Right ventricle myocardium inferior (tissue), 1 donor: ENCODE measurements around the gene TTC7B. TPM values are rescaled to one million over a fixed set of nuclear protein-coding genes. Genes with fewer than 3 reads are reported as not detected.
"Not testable (repeated sequence)": the region's sequence is repeated elsewhere in the genome, so short reads cannot be mapped to it uniquely, and the experiment has no call there.

Source experiments
- ATAC-seq: fragments of 200-7000 bp; cut with Tn5 transposase; one replicate; pipeline ENCODE4 v1.9.1; 2020; ENCODE audit warnings: mild to moderate bottlenecking, moderate library complexity
- DNase-seq: peaks from one replicate; pipeline ENCODE4 v3.0.0; 2021; ENCODE audit errors: missing footprints
- intact Hi-C: fragments of 100-400 bp; cut with DNase I; formaldehyde crosslinking; loops from one replicate; pipeline ENCODE4 v1.11.0; 2022
- total RNA-seq: library from RNA; stranded (reverse); fragmentation: NEBNext Ultra II Directional; extraction: Animal tissue kit (Norgen Biotek cat#: 25700); gene quantifications from one replicate; pipeline ENCODE4 v1.2.1, GENCODE V29; 2021
- donor health status: DM: no; HTN: yes; CAD: no; lungs with severe emphysema.

Gene TTC7B
- total RNA-seq, 1 donor from 2014 or later: 67.5 TPM

DNA sequence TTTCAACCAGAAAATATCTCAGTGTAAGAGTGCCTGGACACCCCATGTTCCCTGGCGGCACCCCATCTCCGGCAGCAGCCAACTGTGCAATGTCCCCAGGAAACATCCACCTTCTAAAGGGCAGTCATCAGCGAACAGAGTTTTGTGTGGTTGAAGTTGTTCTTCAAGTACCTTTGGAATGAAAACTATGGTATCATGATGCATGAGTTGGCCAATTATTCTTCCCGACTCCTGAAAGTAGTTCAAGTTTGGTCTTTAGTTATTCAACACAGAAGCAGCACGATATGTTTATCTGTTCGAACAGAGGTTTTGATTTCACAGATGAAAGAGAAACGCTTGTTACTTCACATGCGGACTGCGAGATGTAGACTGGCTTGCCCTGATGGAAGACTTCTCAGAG, 21.1 kb upstream of the TTC7B start:
- ATAC-seq (no peak), DNase-seq (no peak)
- intact Hi-C loops: no loop called here

DNA sequence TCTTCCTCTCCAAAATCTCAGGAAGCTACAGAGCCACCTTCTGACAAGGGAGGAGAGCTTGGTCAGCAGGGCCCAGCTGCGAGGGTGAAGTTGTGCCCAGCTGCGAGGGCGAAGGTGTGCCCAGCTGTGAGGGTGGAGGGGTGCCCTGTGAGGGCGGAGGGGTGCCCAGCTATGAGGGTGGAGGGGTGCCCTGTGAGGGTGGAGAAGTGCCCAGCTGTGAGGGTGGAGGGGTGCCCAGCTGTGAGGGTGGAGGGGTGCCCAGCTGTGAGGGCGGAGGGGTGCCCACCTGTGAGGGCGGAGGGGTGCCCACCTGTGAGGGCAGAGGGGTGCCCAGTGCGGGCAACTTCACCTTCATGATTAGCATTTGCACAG, 20.4 kb upstream of the TTC7B start:
- DNase-seq (no peak), ATAC-seq (no peak)
- intact Hi-C loops: no loop called here

DNA sequence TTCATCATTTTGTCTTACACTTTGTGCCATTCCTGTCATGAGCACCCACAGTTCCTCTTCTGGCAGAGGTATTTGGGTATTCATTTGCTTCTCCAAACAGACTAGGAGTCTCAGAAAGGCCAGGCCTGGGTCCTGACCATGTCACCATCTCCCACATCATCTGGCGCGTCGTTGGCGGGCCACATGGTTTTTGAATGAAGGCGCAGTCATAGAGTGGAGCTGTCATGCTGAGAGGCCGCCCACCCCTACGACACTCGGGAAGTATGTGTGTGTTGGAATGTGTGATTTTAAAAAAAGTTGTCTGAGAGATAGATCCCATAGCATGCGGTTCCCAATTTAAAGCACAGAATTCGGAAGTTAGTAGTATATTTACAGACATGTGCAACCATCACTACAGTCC, 15.6 kb upstream of the TTC7B start:
- intact Hi-C loops: no loop called here
- DNase-seq (no peak), ATAC-seq (no peak)

DNA sequence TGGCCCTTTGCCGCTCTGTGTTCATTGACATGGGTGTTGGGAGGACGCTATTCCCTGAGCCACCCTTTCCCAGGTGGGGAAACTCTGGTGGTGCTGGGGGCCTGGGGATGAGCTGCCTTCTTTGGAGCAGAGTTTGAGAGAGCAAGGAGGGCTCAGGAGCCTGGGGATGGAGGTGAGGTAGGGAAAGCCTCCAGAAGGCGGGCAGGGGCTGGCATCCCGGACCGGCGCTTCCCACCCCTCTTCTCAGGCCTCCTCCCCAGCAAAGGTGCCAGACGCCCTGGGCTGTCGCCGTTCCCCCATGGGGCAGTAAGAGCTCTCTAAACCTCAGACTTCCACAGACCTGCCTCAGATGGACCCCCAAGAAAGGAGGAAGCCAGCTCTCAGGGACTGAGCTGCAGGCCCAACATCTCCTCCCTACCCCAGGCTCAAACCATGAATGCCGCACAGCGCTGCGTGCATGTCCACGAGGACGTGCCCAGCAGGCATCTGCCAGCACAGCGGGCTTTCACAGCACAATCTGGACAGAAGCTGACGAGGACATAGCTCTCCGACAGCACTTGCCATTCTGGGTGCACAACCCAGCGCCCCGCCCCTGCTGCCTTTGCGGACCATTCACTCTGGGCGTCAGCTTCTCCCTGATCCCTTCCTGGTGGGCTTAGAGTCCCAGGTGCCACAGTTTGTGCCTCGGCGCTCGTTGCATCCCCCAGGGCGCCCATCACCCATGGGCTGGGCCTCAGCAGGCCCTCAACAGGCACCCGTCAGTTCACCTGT, 14.9 kb upstream of the TTC7B start:
- DNase-seq (no peak), ATAC-seq (no peak)
- intact Hi-C loops: no loop called here

DNA sequence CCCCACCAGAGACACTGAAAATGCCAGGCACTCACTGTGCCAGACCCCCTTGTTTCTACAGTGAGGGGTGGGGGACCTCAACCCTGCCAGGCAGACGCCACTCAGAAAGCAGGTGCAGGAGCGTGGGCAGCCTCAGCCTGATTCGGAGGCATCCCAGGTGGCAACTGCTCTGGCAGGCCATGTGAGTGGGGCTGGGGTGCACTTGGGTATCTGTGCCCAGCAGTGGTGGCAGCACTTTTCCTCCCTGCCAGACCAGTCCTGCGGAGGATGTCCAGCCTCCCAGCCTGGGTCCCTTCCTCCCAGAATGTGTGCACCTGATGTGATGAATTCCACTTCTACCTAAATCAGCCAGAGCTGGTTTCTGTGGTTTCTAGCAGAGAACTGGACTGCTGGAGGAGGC, 13.4 kb upstream of the TTC7B start:
- ATAC-seq (no peak), DNase-seq (no peak)
- intact Hi-C loops: no loop called here

DNA sequence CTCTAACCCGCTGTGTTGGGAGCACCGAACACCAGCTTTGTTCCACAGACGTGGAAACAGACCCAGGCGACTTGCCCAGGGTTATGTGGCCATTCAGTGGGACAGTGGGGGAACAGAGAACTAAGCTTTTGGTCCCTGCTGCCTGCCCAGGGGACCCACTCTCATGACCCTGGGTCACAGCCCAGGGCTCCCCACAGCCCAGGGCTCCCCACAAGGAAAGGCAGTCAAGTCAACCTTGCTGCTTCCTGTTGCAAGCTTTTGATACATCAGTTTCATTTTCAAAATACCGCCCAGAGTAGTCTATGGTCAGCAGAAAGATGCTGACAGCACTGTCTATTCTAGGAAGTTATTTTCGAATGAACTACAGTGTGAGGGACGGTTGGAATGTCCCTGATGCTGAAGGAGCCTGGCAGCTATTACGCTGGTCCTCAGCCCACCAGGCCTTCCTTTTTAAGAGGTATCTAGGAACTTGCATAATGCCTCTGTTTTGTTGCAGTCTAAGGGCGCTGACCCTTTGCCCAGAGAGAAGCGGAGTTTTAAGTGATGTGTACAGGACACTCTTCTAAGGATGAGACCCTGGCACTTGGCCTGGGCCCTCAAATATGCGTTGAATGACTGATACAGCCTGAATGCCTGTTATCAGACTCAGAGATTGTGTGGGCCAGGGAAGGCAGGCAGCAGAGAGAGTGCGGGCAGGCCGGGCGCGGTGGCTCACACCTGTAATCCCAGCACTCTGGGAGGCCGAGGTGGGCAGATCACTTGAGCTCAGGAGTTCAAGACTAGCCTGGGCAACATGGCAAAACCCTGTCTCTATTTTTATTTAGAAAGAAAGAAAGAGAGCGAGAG, 12.6 kb upstream of the TTC7B start:
- DNase-seq (no peak), ATAC-seq (peak; percentile 42)
- intact Hi-C loops: no loop called here

DNA sequence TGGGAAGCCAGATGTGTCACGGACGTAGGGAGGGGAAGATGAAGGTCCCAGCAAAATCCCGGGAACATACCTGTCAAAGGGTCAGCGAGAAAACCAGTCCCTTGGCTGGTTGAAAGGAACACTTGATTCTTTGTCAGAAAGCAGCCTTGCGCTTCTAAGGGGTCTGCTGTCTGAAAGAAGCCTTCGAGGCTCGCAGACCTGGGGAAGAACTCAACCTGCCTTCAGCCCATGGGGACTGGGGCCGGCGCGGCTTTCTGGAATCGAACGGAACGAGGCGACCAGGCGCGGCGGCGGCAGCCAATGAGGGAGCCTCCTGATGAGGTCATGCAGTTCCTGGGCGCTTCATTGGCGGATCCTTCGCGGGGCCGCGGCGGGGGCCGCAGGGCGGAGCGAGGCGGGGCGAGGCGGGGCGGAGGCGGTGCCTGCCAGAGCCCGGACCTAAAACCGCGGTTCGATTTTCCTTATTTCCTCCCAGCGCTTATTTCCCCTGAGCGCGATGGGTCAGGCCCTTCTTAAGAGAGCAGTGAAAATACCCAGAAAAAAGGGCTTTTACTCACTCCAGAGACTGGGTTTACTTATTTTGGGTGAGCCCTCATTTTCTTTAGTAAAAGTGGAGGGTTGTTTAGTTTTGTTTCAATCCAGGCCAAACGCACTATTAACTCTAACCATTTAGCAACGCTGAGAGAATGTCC, 11.8 kb upstream of the TTC7B start:
- intact Hi-C loops: no loop called here
- DNase-seq: peak; percentile 95
- ATAC-seq: peak; percentile 99

DNA sequence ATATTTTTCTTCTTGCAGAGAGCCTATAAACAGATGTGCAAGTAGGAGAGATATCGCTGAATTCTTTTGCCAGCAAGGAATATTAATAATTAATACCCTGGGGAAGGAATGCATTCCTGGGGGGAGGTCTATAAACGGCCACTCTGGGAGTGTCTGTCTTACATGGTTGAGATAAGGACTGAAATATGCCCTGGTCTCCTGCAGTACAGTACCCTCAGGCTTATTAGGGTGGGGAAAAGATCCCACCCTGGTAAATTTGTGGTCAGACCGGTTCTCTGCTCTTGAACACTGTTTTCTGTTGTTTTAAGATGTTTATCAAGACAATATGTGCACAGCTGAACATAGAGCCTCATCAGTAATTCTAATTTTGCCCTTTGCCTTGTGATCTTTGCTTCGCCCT, 7.3 kb upstream of the TTC7B start:
- ATAC-seq, intact Hi-C loops, DNase-seq: not testable (repeated sequence)

DNA sequence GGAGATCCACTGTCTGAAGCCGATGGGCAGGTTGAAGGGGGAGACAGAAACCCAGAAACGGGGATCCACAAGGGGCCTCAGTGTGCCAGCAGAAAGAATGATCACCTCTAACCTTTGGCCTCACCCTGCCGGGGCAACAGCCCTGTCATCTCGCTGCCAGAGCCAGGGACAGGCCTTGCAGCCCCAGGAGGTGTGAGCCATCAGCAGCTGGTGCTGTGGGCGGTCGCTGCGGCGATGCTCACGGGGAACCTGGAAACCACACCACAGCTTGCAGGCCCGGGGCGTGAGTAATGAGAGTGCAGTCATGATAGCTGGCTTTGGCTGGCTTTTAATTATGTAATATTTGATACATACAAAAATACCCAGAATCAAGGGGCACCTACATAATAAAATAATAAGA, 4.7 kb upstream of the TTC7B start:
- DNase-seq (no peak), ATAC-seq (no peak)
- intact Hi-C loops: no loop called here

DNA sequence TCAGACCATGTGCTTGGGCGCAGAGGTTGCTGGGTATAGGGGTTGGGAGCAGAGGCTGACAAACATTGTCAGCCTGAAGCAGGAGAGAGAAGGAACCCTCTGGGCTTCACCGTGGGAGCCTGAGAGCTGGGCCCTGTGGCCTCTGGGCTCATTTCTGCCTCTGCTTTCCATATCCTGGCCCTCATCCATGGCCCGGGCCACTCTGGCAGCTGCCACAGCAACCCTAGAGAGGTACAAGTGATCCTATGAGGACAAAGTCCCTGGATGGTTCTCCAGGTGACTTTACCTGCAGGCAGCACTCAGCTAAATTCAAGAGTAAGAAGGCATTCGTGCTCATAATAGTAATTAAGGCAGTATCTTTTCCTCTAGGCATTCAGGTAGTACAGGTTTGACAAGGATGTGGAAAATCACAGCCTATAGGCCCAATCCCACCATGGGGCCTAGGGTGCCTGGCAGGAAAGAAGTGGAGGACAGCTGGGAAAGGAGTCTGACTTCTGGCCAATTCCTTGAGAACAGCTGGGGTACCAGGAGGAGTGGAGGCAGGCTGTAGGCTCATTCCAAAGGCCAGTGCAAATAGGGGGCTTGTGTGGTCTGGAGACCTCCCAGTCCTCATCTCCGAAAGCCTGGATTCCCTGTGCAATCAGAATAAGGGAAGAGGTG, 3.6 kb upstream of the TTC7B start:
- DNase-seq (no peak), ATAC-seq (no peak)
- intact Hi-C loops: loop anchor here (5.0 kb wide), 1 partner anchor 72 kb away; no protein-coding TSS in a partner anchor

DNA sequence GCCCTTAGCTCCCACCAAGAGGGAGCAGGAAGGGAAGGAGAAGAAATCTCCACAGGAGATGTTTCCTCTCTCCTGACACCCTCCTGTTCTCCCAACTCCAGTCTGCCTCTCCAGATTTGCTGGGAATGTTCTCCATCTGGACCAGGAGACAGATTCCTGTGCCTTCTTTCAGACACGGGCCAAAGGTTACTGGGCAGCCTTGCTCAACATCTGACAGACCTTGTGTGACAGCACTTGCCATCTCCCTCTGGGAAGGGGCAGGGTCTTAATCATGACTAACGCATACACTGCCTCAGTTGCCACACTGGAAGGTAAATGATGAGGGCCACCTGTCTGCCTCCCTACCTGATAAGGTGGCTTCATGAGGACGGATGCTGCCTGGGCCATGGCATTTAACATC, 2.5 kb upstream of the TTC7B start:
- ATAC-seq: no peak
- intact Hi-C loops: loop anchor here (5.0 kb wide), 1 partner anchor 74 kb away; no protein-coding TSS in a partner anchor

DNA sequence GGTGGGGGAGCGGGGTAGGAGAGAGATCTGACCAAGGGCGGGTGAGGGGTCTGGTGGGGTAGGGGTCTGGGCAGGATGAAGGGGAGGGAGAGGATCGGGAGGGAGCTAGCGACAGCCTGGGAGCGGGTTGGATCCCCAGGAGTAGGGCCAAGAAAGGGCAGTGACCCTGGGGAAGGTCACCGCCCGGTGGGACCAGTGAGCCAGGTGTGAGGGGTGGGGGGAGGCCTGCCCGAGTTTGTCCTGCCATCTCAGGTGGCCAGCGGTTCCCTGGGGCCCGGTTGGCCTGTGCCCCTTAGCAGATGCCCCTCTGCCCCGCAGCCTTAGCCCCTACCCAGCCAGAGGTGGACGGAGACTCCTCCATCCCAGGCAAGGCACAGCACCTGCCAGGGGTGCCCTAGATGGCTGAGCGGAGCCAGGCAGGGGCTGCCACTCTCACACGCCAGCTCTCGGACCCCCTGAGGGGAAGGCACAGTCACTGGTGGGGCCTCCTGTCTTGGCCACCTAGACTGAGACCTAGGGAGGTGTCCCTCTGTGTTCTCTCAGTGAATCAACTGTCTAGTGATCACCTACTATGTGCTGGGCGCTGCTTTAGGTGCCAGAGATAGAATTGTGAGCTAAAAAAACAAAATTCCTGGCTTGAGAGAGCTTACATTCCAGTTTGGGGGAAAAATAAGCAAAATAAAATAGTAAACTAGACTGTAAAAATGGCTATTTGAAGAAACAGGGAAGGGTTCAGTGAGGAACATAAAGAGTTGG, 629 bp upstream of the TTC7B start:
- ATAC-seq: no peak
- DNase-seq: no peak
- intact Hi-C loops: loop anchor here (5.0 kb wide), 1 partner anchor 75 kb away; no protein-coding TSS in a partner anchor

More for the DNA sequence above, 2.5 kb upstream of the TTC7B start:
- no peak for DNase-seq

DNA sequence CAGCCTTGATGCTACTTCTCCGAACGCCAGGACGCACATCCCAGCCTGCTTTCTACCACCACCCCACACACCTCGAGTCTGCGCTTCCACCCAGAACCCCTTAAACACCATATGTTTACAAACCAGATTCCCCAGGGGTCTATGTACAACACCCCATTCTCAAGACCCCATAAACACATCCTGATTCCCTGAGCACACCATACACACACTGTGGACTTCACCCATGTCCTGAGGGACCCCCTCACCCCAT, 733 bp downstream of the TTC7B start:
- ATAC-seq: peak; percentile 2
- DNase-seq: no peak
- intact Hi-C loops: loop anchor here (5.0 kb wide), 1 partner anchor 77 kb away; no protein-coding TSS in a partner anchor

DNA sequence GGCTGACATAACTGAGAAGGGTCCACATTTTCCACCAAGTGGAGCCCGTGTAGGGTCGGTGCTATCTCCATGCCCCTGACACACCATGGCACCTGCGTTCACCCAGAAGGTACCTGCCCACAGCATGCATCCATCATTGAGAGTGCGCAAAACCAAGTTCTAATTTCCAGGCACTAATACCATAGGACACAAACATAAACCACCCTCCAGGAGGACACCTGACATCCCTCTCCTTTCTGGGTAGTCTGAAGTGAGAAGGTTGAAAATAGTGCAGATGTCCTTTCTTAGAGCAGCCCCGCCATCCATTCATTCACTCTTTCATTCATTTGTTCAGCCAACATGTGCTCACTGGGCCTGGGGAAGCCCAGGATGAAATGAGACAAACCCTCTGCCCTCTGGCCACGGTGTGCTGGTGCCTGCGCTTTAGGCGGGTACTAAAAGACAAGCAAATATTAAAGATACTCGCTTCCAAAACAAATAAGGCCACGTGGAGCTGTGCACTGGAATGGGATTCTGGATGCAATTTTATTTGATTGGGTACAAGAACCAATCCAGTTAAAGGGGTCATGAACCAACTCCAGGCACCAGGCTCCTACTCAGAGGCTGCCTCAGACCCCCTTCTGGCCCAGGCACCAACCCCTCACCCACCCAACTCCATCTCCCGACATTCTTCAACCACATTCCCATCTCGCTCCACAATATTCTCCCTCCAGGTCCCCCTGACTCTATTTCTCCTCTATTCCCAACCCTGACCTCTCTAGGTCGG, 1.2 kb downstream of the TTC7B start:
- DNase-seq: no peak
- no peak for ATAC-seq
- intact Hi-C loops: loop anchor here (5.0 kb wide), 1 partner anchor 77 kb away; no protein-coding TSS in a partner anchor

DNA sequence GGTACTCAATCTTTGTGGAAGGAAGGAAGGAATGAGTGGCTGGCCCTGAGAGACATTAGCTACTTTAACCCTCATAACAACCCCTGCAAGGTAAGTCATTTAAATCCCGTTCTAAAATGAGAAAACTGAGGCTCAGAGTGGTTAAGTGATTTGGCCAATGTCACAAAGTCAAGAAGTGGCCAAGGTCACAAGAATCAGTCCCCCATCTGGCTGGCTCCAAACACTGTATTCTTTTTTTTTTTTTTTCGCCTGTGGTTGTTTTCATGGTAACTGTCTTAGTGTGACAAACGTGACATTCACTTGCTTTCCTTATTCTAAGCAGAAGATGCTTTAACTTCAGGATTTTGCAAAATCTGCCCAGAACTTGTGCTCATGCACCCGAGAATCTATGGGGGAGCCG, 2.8 kb downstream of the TTC7B start:
- ATAC-seq (no peak), DNase-seq (no peak)
- intact Hi-C loops: no loop called here

DNA sequence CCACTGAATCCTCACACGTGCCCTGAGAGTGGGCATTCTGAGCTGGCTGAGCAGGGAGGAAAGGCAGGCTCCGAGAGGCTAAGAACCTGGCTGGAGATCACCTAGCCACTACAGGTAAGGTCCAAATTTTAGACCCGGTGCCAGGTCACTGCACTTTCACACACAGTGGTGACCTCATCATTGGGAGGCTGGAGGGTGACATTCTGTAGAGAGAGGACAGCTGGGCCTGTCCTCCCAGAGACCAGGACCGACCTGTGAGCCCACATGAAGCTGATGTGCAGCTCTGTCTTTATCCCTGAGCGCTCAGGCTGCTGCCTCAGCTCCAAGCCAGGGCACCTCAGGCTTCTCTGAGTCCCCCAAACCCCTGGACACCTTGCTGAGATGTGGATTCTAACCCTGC, 4.1 kb downstream of the TTC7B start:
- no peak for DNase-seq
- intact Hi-C loops: no loop called here

DNA sequence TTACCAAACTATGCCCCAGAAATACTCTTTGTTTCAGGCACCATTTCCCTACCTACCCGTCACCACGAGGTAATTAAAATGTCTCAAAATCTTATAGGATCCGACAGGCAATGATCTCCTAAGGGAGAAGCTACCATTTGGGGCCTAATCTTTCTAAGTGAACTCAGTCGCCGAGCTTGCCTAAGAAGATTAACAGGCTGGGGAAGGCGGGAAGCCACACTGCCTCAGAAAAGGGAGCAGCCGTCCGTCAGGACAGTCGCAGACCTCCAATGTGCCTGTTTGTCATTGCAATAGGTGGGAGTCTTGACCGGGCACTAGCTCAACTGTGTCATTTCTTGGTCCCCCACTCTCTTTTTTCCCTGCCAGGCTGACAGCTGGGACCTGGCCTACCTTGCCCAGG, 4.6 kb downstream of the TTC7B start:
- DNase-seq (no peak), ATAC-seq (no peak)
- intact Hi-C loops: no loop called here

More for the DNA sequence above, 4.1 kb downstream of the TTC7B start:
- no peak for ATAC-seq

DNA sequence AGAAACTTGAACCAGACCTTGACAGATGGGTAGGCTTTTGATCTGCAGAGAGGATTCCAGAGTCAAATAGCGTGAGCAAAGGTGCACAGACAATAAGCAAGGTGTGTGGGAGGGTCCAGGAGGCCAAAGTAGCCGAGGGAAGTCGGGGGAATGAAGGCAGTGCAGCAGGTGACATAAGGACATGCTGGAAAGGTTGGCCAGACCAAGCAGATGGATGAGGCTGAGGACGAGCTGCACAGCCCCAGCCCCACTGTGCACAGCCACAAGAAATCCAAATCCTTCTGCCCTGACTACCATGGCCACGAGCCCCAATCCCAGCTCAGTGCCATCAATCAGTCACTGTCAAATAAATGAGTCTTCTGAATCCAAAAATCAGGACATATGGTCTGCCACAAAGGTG, 5.4 kb downstream of the TTC7B start:
- intact Hi-C loops: no loop called here
- no peak for ATAC-seq
- DNase-seq: no peak
